Neural crest cell (in vitro differentiated cells): ENCODE measurements around the gene PTGDR. TPM values are rescaled to one million over a fixed set of nuclear protein-coding genes. Genes with fewer than 3 reads are reported as not detected.

ENCODE experiments used
- DNase-seq: peaks from one replicate; pipeline ENCODE4 v3.0.0; 2021; ENCODE audit warnings: low read depth, mixed read lengths, low spot score
- H3K27ac Mint-ChIP-seq: one replicate; pipeline ENCODE4 v1.8.0; 2021; ENCODE audit warnings: mild to moderate bottlenecking, mixed read lengths; ENCODE audit not compliant: unreplicated experiment
- H3K27me3 Mint-ChIP-seq: 2 replicates; pipeline ENCODE4 v1.8.0; 2021; ENCODE audit warnings: low read depth, mild to moderate bottlenecking, mixed read lengths
- H3K36me3 Mint-ChIP-seq: 2 replicates; pipeline ENCODE4 v1.8.0; 2021; ENCODE audit warnings: low read depth, mild to moderate bottlenecking, mixed read lengths
- H3K4me1 Mint-ChIP-seq: 2 replicates; pipeline ENCODE4 v1.8.0; 2021; ENCODE audit warnings: mixed read lengths
- H3K4me3 Mint-ChIP-seq: one replicate; pipeline ENCODE4 v1.8.0; 2021; ENCODE audit warnings: mild to moderate bottlenecking, mixed read lengths
- H3K9me3 Mint-ChIP-seq: 2 replicates; pipeline ENCODE4 v1.8.0; 2021; ENCODE audit warnings: mixed read lengths
- CTCF ChIP-seq: fragments of 200-600 bp; sonication (generic); conservative IDR thresholded peaks from 2 replicates; pipeline ENCODE4 v1.5.0; 2021; ENCODE audit warnings: antibody characterized with exemption, mild to moderate bottlenecking
- total RNA-seq: library from RNA; stranded (reverse); gene quantifications from 2 replicates; pipeline ENCODE4 v1.2.1, GENCODE V29; 2021

PTGDR gene
- total RNA-seq, 1 donor from 2014 or later = not detected

- no peaks in the 10 kb centered on the region for H3K9me3 Mint-ChIP-seq
- no peak overlapping the region for H3K27ac Mint-ChIP-seq
- TF ChIP-seq CTCF = no peak
- no peak for DNase-seq
- peaks cover 90% of the 10 kb centered on the region for H3K27me3 Mint-ChIP-seq
- H3K36me3 Mint-ChIP-seq = peaks cover 6% of the 10 kb centered on the region
- H3K4me1 Mint-ChIP-seq = peaks cover 18% of the 10 kb centered on the region
- H3K4me3 Mint-ChIP-seq = peak overlapping the region; percentile 85
These were observed 1.6 kb downstream of the PTGDR start for GRCh38 chr14:52269100-52269499.

DNA sequence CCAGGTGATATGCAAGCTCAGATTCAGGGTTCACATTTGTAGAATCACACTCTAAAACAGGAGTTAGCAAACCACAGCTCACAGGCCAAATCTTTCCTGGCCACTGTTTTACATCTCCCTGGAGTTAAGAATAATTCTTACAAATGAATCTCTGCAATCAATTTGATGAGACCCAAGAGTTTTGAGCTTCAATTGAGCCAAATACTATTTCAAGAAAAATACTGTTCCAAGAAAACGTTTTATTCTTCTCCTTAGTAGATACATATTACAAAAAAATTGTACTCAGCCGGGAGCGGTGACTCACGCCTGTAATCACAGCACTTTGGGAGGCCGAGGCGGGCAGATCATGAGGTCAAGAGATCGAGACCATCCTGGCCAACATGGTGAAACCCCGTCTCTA is 2.5 kb downstream of the PTGDR start:
- no peak for TF ChIP-seq CTCF
- Mint-ChIP-seq H3K4me1 (peaks cover 18% of the 10 kb centered on the region), H3K27ac (no peak overlapping the region), H3K4me3 (no peak overlapping the region), H3K27me3 (peaks cover 93% of the 10 kb centered on the region), H3K36me3 (peaks cover 6% of the 10 kb centered on the region), H3K9me3 (no peaks in the 10 kb centered on the region)
- no peak for DNase-seq

GRCh38 chr14:52271538-52271937 is 4.0 kb downstream of the PTGDR start:
- Mint-ChIP-seq H3K36me3 (peaks cover 3% of the 10 kb centered on the region), H3K27ac (no peak overlapping the region), H3K27me3 (peaks cover 80% of the 10 kb centered on the region), H3K4me3 (no peak overlapping the region), H3K9me3 (no peaks in the 10 kb centered on the region), H3K4me1 (peaks cover 18% of the 10 kb centered on the region)
- no peak for DNase-seq
- no peak for TF ChIP-seq CTCF

DNA sequence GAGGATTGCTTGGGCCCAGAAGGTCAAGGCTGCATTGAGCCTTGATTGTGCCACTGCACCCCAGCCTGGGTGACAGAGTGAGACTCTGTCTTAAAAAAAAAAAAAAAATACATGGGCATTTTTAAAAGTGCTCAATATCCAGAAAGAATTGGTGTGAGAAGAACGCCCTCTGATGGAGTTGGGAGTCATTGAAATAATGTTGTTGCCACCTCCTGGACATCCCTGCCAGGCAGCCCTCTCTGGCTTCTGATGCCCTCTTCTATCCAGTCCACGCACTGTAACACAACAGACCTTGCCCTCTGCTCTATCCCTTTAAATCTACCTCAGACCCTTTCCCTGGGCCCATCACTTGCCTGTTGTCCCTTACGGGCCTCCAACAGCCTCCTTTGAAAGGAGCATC is 4.9 kb downstream of the PTGDR start:
- no peak overlapping the region for H3K27ac Mint-ChIP-seq
- H3K27me3 Mint-ChIP-seq = peaks cover 72% of the 10 kb centered on the region
- no peak for DNase-seq
- H3K4me3 Mint-ChIP-seq = no peak overlapping the region
- H3K36me3 Mint-ChIP-seq = no peaks in the 10 kb centered on the region
- peaks cover 13% of the 10 kb centered on the region for H3K4me1 Mint-ChIP-seq
- no peaks in the 10 kb centered on the region for H3K9me3 Mint-ChIP-seq
- peak; percentile 33 for TF ChIP-seq CTCF

GRCh38 chr14:52275372-52275771 is 7.9 kb downstream of the PTGDR start:
- Mint-ChIP-seq H3K27ac (no peak overlapping the region), H3K4me1 (no peaks in the 10 kb centered on the region), H3K27me3 (peaks cover 42% of the 10 kb centered on the region), H3K36me3 (no peaks in the 10 kb centered on the region), H3K4me3 (no peak overlapping the region), H3K9me3 (no peaks in the 10 kb centered on the region)
- DNase-seq = no peak
- no peak for TF ChIP-seq CTCF

GRCh38 chr14:52277552-52277951 is 10.1 kb downstream of the PTGDR start:
- no peak for TF ChIP-seq CTCF
- Mint-ChIP-seq H3K36me3 (no peaks in the 10 kb centered on the region), H3K4me3 (no peak overlapping the region), H3K27me3 (peaks cover 21% of the 10 kb centered on the region), H3K4me1 (no peaks in the 10 kb centered on the region), H3K27ac (no peak overlapping the region), H3K9me3 (no peaks in the 10 kb centered on the region)
- DNase-seq = no peak
